ENCODE results near the gene DHRS3. TPM values are rescaled to one million over a fixed set of nuclear protein-coding genes. Genes with fewer than 3 reads are reported as not detected.

DHRS3 gene
- total and polyA plus RNA-seq, 2 of the 13 experiments (the other 11 are each of a cell fraction or from before 2014, with no cell fraction given): 48.5 to 90.5 TPM

DNA sequence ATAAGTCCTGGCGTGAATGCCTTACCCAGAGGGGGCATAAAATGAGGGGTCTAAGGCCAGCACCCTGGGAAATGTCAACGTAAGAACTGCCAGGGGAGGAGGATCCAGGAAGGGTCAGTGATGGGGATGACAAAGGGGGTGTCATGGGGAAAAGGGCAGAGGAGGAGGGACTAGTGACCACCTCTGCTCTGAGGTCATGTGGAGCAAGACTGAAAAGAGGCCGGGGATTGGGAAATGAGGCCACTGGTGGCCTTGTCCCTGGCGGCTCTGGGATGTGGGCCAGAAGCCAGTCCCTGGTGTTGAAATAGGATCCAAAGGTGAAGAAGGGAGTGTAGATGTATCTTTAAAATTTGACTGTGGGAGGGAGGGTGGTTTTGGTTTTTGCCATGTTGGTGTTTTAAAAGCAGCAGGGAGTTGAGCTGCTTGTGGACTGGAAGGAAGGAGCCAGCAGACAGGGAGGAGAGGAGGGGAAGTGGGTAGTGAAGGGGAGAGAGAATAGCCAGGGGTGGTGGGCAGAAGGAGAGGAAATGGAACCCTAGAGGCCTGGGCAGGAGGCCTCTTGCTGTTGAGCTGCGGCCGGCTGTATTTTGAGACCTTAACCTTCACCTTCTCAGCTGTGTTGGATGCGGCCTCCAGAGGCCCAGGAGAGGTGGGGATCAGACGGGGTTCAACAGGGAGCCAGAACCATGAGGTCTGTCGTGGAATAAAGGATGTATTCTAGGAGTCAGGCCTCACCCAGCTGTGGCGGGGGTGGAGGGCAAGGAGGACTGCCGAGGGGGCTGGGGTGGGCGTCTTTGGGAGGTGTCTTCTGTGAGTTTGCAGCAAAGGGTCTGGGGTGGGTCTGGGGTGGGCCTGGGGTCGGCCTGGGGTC lies 92.5 kb downstream of the DHRS3 start (continued):
- TF ChIP-seq, protein P1, sequence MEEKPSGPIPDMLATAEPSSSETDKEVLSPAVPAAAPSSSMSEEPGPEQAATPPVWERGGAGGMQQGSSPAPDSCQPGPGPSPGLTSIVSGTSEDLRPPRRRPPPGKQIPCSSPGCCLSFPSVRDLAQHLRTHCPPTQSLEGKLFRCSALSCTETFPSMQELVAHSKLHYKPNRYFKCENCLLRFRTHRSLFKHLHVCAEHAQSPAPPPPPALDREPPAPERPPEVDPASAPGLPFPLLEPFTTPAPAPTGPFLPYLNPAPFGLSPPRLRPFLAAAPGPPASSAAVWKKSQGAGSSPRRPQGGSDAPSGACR (CRISPR knock-in tag; IDR thresholded peaks at IDR 0.05): peak; percentile 86
- TF ChIP-seq ZNF563 (CRISPR knock-in tag; IDR thresholded peaks at IDR 0.05) (no peak; the same call in 1 of the 2 replicates), NR2C2 (CRISPR knock-in tag; IDR thresholded peaks at IDR 0.05; ENCODE audit: borderline replicate concordance) (peak; percentile 84), ZNF7 (CRISPR knock-in tag; IDR thresholded peaks at IDR 0.05) (peak; percentile 20; the same call in 1 of the 2 replicates), ZBTB7A (CRISPR knock-in tag; IDR thresholded peaks at IDR 0.05) (peak; percentile 44; the same call in 1 of the 2 replicates), MED1 (CRISPR knock-in tag; IDR thresholded peaks at IDR 0.05) (peak; percentile 96), THAP11 (CRISPR knock-in tag; IDR thresholded peaks at IDR 0.05) (peak; percentile 73), TAF1 (CRISPR knock-in tag; IDR thresholded peaks at IDR 0.05) (peak; percentile 42; the same call in 1 of the 2 replicates), ZFYVE20 (CRISPR knock-in tag; IDR thresholded peaks at IDR 0.05; ENCODE audit: borderline replicate concordance, low read depth) (no peak), RFXAP (CRISPR knock-in tag; IDR thresholded peaks at IDR 0.05; ENCODE audit: borderline replicate concordance) (no peak), ZNF747 (CRISPR knock-in tag; IDR thresholded peaks at IDR 0.05; ENCODE audit: borderline replicate concordance) (peak; percentile 33; the same call in 1 of the 2 replicates), MEIS1 (CRISPR knock-in tag; IDR thresholded peaks at IDR 0.05; ENCODE audit: borderline replicate concordance) (no peak; the same call in 1 of the 2 replicates), TBX2 (CRISPR knock-in tag; IDR thresholded peaks at IDR 0.05; ENCODE audit: borderline replicate concordance) (peak; percentile 95), ZNF644 (CRISPR knock-in tag; IDR thresholded peaks at IDR 0.05; ENCODE audit: low read depth) (peak; percentile 80), RARG (CRISPR knock-in tag; IDR thresholded peaks at IDR 0.05; ENCODE audit: low read depth) (no peak), ZBTB39 (CRISPR knock-in tag; IDR thresholded peaks at IDR 0.05) (0 out of 2 replicates have a peak, but pooled peaks have one; percentile 72), ZNF552 (CRISPR knock-in tag; IDR thresholded peaks at IDR 0.05; ENCODE audit: borderline replicate concordance) (no peak), KDM4B (CRISPR knock-in tag; IDR thresholded peaks at IDR 0.05) (peak; percentile 16; the same call in 1 of the 2 replicates), SIX4 (CRISPR knock-in tag; IDR thresholded peaks at IDR 0.05) (0 out of 2 replicates have a peak, but pooled peaks have one; percentile 50), EHMT2 (IDR thresholded peaks at IDR 0.05; ENCODE audit: borderline replicate concordance, low read depth, low read length) (no peak; the same call in 1 of the 2 replicates), DBP (CRISPR knock-in tag; IDR thresholded peaks at IDR 0.05; ENCODE audit: not compliant biosample characterization) (no peak), ZEB1 (IDR thresholded peaks at IDR 0.05; ENCODE audit: insufficient replicate concordance, low read depth) (no peak), ZKSCAN8 (CRISPR knock-in tag; IDR thresholded peaks at IDR 0.05; ENCODE audit: borderline replicate concordance) (no peak), PBX3 (CRISPR knock-in tag; IDR thresholded peaks at IDR 0.05; ENCODE audit: borderline replicate concordance) (no peak), ZNF558 (CRISPR knock-in tag; IDR thresholded peaks at IDR 0.05; ENCODE audit: borderline replicate concordance) (peak; percentile 45; the same call in 1 of the 2 replicates)
